ENCODE measurements around the gene PPP1R26. TPM values are rescaled to one million over a fixed set of nuclear protein-coding genes. Genes with fewer than 3 reads are reported as not detected.

Gene PPP1R26
- total and polyA plus RNA-seq, 2 of the 13 experiments (the other 11 are each of a cell fraction or from before 2014, with no cell fraction given): 8.6 to 11.6 TPM

GRCh38 chr9:135500525-135501260, 21.1 kb downstream of the PPP1R26 start, which contains the start of gene MRPS2 (continued):
- TF ChIP-seq ZNF550 (CRISPR knock-in tag; IDR thresholded peaks at IDR 0.05; ENCODE audit: borderline replicate concordance): no peak
- TF ChIP-seq ZNF792 (CRISPR knock-in tag; IDR thresholded peaks at IDR 0.05): peak; percentile 77; the same call in 1 of the 2 replicates
- no peak for TF ChIP-seq ZNF572 (CRISPR knock-in tag; IDR thresholded peaks at IDR 0.05)
- TF ChIP-seq TOE1 (CRISPR knock-in tag; IDR thresholded peaks at IDR 0.05): no peak
- TF ChIP-seq NFATC3 (CRISPR knock-in tag; IDR thresholded peaks at IDR 0.05): no peak
- TF ChIP-seq SNAI1 (CRISPR knock-in tag; IDR thresholded peaks at IDR 0.05; ENCODE audit: borderline replicate concordance): no peak
- no peak for TF ChIP-seq ATRX (CRISPR knock-in tag; IDR thresholded peaks at IDR 0.05; ENCODE audit: borderline replicate concordance)
- 0 out of 2 replicates have a peak, but pooled peaks have one; percentile 21 for TF ChIP-seq GTF3A (CRISPR knock-in tag; conservative IDR thresholded peaks at IDR 0.05)
- no peak; the same call in 1 of the 2 replicates for TF ChIP-seq NR2F6 (IDR thresholded peaks at IDR 0.05)
- TF ChIP-seq NR2F6 (CRISPR knock-in tag; IDR thresholded peaks at IDR 0.05): peak; percentile 86
- no peak for TF ChIP-seq ZSCAN5A (CRISPR knock-in tag; IDR thresholded peaks at IDR 0.05; ENCODE audit: borderline replicate concordance)
- peak; percentile 83; the same call in 1 of the 2 replicates for TF ChIP-seq DZIP1 (CRISPR knock-in tag; IDR thresholded peaks at IDR 0.05)
- TF ChIP-seq KDM5B (CRISPR knock-in tag; IDR thresholded peaks at IDR 0.05; ENCODE audit: borderline replicate concordance): 0 out of 2 replicates have a peak, but pooled peaks have one; percentile 33
- 0 out of 2 replicates have a peak, but pooled peaks have one; percentile 50 for TF ChIP-seq ZHX2 (IDR thresholded peaks at IDR 0.05; ENCODE audit: low read depth)
- TF ChIP-seq ZHX2 (CRISPR knock-in tag; IDR thresholded peaks at IDR 0.05; ENCODE audit: borderline replicate concordance): no peak
- TF ChIP-seq HMG20B (CRISPR knock-in tag; conservative IDR thresholded peaks at IDR 0.05): no peak
- TF ChIP-seq ZNF12 (CRISPR knock-in tag; IDR thresholded peaks at IDR 0.05): no peak
- no peak for TF ChIP-seq GFI1 (CRISPR knock-in tag; IDR thresholded peaks at IDR 0.05; ENCODE audit: borderline replicate concordance)

All from HepG2 (cell line).